GM18498 (cell line): ENCODE measurements around the gene REELD1.
A peak's percentile ranks its signal among the peaks of the same experiment; 100 is the strongest.

Experiments used
- ATAC-seq: cut with Tn5 transposase; IDR thresholded peaks from one replicate; pipeline ENCODE4 v1.9.1; 2021; ENCODE audit warnings: mild to moderate bottlenecking, moderate library complexity; ENCODE audit not compliant: unreplicated experiment

REELD1 gene

DNA sequence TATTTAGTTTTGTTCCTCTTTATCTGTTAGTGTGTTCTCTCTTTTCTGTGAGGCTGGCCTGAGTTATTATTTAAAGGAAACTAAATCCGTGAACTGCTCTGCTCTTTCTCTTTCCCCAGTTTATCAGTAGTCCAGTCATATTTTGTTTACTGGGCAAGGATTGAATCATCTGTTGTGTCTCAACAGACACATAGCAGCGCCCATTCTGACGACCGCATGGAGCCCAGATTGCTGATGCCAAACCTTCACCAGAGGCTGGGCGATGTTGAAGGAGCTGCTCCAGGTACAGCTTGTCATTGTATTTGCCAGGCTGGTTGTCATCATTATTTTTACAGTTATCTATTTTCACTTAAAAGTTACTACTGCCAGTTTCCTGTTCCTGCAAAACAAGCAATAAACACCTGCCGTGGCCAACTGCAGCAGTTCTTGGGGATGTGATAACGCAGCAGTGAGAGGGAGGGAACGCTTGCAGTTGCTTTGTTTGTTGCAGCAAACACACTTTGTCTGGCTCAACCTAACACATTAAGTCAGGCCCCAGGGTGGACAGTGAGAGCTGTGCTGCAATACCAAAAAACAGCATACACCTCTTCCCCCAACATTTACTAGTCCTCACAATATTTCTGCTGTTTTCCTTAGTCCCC, 10.1 kb downstream of the REELD1 start:
- ATAC-seq = no peak

DNA sequence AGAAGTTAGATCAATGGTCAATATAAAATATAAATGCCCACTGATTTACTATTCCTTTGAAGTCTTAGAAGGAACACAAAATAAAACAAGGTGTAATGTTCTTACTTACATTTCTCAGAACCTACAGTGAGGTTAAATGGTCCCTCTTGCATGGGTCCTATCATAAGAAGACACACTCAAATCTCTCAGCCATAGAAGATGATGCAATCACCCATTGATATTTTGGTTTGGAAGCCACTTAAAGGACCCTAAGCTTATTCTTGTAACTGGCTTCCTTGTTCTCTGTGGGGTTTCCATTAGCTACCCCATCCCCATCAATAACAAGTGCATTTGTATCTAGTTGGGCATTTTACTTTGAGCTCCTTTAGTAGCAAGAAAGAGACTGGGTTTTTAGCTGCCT, 15.1 kb downstream of the REELD1 start:
- ATAC-seq = no peak

- no peak for ATAC-seq
Observed at GRCh38 chr4:146232131-146232722, 17.9 kb downstream of the REELD1 start.

GRCh38 chr4:146235654-146236177, 21.4 kb downstream of the REELD1 start:
- ATAC-seq = no peak

- ATAC-seq = no peak
Observed at GRCh38 chr4:146236216-146236615, 21.9 kb downstream of the REELD1 start.

GRCh38 chr4:146237092-146237491, 22.8 kb downstream of the REELD1 start:
- no peak for ATAC-seq

- ATAC-seq = no peak
Observed at GRCh38 chr4:146238107-146238506, 23.8 kb downstream of the REELD1 start.

GRCh38 chr4:146243141-146243882, 29.0 kb downstream of the REELD1 start:
- peak; percentile 79 for ATAC-seq

- no peak for ATAC-seq
Observed at GRCh38 chr4:146243883-146244277, 29.5 kb downstream of the REELD1 start.

- no peak for ATAC-seq
Observed at GRCh38 chr4:146244496-146244895, 30.2 kb downstream of the REELD1 start.

- no peak for ATAC-seq
Observed at GRCh38 chr4:146245246-146245645, 30.9 kb downstream of the REELD1 start.

DNA sequence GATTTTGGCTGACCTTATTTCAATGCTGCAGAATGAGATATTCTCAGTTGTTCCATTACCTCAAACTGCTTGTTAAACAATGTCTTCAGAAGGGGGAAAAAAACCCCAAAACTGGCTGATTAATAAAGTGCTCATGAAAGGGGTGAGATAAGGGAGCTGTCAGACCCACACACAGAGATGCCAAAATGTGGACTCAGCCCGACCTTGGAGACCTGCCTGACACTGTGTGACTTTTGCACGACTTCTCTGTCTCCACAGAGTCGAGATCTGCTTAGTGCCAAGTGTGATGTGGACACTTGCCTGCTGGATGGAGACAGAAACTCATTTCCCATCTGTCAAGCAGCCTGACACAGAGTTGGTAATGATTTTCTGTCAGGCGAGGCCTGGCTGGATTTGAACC, 31.5 kb downstream of the REELD1 start:
- ATAC-seq = no peak

- no peak for ATAC-seq
Observed at GRCh38 chr4:146246381-146246780, 32.0 kb downstream of the REELD1 start.

DNA sequence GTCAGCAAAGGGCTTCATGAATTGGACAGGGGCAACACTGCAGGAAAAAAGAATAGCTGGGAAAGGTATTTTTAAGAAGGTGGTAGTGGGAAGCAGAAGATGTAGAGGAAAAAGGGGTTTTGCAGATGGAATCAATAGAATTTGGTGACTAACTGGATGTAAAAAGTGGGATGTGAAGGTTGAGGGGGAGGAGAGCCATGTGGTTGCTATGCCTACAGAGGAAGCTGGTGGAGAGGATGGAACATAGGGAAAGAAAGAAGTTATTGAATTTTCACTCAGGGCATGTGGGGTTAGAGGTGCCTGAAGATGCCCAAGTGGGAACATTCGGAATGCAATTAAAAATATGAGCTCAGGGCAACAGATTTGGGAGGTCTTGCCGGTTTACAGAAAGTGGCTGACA, 33.0 kb downstream of the REELD1 start:
- no peak for ATAC-seq

DNA sequence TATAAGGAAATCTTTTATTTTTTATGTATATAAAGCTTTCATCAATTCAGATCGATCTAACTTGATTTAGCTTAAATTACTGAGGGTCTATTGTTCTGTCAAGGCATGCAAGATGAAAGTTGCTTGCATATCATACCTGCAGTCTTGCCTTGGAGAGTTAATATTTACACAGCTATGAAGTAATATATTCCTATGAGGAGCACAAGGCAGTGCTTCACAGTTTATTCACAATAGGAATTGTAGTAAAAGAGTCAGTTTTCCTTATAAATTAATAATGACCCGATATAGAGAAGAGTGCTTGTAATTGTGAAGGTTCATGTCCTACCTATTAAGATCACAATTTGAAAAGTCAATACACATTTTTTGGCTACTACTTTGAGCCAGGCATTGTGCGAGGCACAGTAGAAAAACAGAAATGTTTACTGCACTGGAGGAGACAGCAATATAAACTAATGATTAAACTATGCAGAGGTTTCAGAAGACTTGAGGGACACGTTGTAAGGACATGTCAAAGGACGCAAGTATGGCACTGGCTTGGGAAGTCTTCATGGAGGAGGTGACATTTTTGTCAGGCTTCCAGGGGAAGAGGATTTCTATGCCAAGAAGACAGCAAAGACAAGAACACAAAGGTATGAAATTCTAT, 38.8 kb downstream of the REELD1 start:
- no peak for ATAC-seq

DNA sequence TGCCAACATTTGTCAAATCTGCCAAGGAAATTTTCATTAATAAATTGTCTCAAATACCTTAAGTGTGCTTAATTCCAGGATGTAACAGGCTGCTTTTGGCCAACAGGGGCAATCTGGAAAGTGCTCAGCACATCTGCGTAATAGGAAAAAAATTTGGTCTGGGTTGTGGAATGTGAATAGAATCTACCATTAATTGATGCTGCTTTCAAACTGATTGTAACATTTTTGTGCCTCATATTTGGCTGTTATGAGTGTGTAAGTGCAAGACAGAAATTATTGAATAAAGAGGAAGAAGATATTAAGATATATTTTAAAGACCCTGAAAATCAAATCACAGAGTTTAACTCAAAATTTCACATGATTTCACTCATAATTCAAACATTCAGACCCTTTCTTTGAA, 41.1 kb downstream of the REELD1 start:
- ATAC-seq = no peak

DNA sequence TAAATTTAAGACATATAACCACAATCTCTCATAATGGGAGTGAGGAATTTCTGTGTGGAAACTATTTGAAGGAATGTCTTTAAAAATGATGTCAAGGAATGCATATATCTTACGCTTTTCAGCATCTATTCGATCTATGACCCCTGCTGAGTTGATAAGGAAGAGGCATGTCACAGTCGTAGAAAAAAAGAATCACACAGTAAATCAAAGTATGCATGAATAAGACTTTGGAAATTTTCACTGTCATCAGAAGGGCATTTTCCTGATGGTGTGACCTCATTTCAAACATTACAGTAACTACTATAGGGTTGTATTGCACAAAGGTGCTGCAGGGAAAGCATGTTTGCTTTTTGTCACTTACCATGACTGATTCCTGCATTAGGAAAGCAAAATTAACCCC, 41.5 kb downstream of the REELD1 start:
- ATAC-seq = no peak

DNA sequence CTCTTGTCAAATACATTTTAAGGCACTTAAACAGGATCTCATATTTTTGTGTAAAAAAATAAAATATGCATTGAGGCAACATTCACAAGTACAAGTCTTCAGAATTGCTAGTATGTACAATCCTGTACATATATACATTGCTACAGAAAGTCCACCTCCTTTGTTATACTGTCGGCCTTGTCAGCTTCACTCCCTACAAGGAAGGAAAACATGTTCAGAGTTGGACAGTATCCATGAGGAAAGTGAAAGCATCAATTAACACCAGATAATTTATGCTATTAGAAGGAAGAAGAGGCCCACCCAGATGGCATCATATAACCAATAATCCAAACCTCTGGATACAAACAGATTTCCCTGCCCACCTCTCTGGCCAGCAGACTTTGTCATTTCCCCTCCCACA, 42.0 kb downstream of the REELD1 start:
- ATAC-seq = no peak

GRCh38 chr4:146257511-146257910, 43.2 kb downstream of the REELD1 start:
- ATAC-seq = no peak

- no peak for ATAC-seq
Observed at GRCh38 chr4:146260521-146260920, 46.2 kb downstream of the REELD1 start.

- ATAC-seq = no peak
Observed at GRCh38 chr4:146261041-146261440, 46.7 kb downstream of the REELD1 start.

- ATAC-seq = no peak
Observed at GRCh38 chr4:146263793-146264192, 49.5 kb downstream of the REELD1 start.
